GM19324 (cell line): ENCODE measurements around the gene MRPL34.

Experiments used
- ATAC-seq: cut with Tn5 transposase; IDR thresholded peaks from one replicate; pipeline ENCODE4 v1.9.1; 2021; ENCODE audit warnings: mild to moderate bottlenecking, moderate library complexity; ENCODE audit not compliant: unreplicated experiment, low FRiP score

Gene MRPL34

DNA sequence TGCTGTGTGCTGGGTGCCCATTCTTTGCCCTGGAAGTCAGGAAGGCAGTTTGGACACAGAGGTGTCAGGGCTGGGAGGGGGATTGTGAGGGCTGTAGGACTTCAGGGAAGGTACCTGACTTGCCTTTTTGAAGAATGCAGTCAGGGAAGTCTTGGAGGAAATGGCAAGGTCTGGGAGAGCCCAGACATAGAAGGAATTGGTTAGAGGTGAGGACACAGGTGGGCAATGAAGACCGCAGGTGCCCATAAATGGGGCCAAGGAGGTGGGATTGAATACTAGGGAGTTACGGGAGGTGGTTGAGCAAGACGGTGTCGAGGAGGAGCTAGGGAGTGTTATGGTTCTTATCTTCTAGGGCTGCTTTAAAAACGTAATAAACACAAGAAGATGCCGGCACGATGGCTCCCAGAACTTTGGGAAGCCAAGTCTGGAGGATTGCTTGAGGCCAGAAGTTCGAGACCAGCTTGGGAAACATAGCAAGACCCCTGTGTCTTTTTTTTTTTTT is 2.3 kb downstream of the MRPL34 start:
- ATAC-seq: no peak

DNA sequence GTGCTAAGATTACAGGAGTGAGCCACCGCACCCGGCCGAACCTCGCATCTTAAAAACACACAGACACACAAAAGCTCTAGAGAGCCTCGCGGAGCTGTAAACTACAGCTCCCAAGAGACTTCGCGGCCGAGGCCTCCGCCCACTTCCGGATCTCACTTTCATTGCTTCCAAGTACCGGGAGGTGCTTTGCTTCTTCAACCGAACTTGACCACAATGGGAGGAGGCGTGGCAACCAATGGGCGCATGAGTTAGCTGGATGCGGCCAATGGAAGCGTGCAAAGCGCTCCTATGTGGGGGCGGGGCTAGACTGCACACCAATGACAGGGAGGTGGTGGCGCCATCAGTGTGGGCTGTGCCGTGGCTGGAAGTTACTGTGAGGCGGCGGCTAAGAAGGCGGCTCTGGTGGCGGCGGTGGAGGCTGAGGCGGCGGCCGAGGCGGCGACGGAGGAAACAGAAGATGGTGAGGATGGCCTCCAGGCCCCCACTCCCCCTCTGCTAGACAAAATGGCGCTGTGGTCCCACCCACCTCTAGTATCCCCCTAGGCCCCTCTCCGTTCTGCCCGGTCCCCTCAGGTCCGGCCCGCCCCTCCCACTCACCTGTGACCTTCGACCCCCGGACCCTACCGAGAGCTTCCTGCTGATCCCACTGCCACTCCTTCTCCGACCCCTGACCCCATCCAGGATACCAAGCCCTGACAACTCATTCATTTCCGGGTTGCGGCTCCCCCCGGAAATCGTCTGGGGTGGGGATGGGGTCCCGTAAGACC is 3.7 kb downstream of the MRPL34 start, which contains the start of gene DDA1:
TSS of gene DDA1 (plus strand) at position 366 of the 767 bp plus-strand sequence. CDS start at position 458, 92 bp downstream.
- peak; percentile 58 for ATAC-seq

- no peak for ATAC-seq
Measured at GRCh38 chr19:17309965-17310461, 4.3 kb downstream of the MRPL34 start.

DNA sequence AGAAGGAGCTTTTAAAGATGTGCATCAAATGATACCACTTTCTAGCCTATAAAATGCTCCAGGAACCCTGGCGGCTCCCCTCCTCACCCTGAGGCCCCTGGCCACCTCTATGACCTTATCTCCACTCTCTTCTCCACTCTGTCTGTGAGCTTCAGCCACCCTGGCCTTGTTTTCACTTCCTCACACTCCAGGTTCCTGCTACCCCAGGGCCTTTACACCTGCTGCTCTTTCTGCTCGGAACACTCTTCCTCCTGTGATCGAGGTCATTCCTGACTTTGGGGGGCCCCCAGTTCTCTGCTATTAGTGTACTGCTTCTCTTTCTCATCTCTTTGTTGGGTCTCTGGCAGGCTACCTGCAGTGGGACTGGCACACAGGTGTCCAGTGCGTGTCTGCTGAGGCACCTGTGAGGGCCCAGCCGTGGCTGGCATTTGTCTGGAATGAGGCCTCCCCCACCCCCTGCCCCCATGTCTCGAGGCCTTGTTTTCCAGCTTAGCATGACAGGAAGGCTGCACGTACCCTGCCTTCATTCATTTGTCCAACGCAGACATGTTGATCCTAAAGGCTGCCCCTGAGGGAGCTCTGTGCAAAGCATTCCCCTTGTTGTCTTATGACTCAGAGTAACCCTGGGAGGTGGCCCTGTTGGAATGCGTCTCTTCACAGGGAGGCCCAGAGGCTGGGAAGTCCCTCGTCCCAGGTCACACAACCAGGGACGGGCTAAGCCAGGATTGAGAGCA is 6.0 kb downstream of the MRPL34 start:
- no peak for ATAC-seq

DNA sequence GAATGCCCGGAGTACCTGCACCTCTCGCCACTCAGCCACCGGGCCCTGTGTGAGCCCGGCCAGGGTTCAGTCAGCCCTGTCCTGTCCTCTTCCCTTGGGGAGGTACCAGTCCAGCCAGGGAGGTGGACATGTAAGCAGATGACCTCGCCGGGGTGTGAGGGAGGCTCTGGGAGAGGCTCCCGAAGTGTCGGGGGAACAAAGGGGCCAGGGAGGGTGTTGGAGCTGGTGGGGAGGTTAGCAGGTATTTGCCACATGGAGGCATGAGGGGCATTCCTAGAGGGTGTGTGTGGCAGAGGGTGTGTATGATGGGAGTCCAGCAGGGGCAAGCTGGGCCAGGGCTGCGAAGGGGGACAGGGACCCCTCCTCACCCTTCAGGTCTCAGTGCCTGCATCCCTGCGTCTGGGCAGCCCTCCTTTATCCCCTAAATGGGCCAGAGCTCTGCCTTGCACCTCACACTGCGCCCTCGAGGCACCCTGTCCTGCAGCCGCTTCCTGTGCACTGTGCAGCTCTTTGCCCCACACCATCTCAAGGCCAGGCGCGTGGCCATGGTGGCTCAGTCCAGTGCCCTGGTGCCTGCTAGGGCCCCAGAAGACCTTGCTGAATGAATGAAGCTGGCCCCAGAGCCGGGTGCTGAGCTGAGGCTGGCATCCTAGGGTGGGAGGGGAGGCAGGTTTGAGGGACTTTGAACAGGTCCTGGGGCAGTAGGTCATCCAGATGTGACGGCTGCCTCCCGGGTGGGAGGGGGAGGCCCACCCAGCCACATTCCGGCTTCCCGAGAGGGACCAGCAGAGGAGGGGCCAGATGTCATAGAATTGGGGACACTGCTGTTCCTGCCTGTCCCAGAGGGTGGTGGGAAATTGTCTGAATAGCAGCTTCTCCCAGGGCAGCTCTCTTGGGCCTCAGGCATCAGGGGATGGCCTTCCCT is 6.8 kb downstream of the MRPL34 start:
- no peak for ATAC-seq

DNA sequence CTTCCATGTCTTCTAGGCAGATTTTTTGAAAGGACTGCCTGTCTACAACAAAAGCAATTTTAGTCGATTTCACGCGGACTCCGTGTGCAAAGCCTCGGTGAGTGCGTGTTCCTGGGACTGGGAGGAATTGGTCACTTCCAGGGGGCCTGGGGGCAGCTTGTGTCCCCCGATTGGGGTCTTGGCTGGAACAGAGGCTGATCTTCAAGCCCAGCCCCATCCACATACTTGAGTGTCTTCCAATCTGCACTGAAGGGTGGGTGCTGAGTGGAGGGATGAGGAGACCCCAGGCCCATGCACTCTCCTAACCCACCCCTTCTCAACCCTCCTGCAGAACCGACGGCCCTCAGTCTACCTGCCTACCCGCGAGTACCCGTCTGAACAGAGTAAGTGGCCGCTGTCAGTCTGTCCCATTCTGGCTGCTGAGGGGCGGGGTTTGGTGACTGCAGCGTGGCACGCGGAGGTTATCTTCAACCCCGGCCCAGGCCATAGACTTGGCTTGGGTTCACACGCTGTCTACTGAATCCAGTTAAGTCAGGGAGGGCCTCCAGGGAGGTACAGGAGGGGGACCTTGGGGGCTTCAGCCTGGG is 8.4 kb downstream of the MRPL34 start:
- no peak for ATAC-seq

DNA sequence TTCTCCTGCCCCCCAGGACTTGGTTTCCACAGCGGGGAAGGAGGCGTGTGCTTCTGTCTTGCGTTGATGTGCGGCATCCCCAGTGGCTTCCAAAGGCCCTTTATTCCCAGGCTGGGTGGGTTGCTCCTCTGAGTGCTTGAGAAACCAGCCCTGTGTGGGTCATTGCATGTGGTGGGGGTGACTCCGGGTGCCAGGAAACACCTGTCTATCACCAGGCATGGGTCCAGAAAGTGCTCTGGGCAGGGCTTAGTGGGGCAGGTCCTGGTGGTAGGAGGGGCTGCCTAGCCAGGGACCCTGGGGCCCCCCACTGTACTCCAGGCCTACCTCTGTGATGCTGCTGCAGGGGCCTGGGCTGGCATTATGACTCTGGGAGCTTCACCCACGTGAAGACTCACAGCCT is 13.3 kb downstream of the MRPL34 start:
- no peak for ATAC-seq

DNA sequence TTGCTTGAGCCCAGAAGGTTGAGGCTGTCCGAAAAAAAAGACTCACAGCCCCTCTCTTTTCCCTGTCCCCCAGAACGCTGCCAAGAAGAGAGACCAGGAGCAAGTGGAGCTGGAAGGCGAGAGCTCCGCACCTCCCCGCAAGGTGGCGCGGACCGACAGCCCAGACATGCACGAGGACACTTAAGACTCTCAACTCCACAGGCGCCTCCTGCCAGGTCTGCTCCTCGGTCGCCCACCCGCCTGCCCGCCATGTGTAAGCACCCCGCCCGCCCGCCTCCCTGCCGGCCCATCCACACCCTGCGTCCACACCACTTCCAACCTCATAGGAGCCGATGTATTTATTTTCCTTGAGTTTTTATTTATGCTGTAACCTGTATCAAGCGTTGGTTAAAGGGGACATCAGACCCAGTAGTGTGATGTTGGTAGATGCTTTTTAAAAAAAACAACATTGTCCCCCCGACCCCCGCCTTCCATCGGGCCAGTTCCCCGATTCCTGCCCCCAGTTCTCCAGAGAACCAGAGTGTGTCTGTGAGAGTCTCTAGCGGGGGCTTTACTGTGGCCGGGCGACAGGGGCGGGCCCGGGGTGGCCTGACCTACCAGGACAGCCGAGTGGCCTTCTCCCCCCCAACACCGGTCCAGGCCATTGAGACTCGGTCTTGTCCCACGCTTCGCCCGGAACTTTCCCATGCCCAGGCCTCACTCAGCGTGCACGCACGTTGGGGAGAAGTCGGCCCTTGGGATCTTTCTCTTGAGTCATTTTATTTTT is 14.0 kb downstream of the MRPL34 start:
- no peak for ATAC-seq

- no peak for ATAC-seq
Measured at GRCh38 chr19:17320435-17320834, 14.8 kb downstream of the MRPL34 start.

GRCh38 chr19:17321655-17322489 is 16.2 kb downstream of the MRPL34 start:
- no peak for ATAC-seq

- ATAC-seq: no peak
Measured at GRCh38 chr19:17322854-17323253, 17.2 kb downstream of the MRPL34 start.

DNA sequence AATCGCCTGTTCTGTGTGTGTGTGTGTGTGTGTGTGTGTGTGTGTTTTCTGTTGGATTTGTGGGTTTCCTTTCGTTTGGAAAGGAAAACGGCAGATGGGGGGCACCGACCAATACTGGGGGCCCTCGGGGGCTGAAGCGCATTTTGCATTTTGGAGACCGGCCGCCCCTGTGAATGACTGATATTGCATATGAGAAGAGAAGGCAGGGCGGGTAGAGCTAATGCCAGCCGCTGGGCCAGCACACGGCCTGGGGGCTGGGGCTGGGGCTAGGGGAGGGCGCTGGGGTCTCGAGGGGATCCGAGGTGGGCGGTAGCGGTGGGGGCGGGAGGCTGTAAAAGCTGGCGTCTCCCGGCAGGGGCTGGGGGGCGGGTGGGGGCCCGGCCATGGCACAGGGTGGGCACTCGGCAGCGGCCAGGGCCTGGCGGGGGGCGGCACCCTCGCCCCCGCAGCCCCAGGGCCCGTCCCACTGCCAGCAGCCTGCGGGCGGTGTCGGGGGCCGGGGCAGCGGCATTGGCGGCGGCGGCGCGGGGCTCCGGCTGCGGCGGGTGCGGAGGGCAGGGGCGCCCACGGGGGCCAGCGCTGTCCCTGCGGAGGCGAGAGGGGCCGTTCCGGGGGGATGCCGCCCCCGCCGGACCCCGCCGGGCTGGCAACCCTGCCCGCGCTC is 17.8 kb downstream of the MRPL34 start:
- ATAC-seq: no peak

DNA sequence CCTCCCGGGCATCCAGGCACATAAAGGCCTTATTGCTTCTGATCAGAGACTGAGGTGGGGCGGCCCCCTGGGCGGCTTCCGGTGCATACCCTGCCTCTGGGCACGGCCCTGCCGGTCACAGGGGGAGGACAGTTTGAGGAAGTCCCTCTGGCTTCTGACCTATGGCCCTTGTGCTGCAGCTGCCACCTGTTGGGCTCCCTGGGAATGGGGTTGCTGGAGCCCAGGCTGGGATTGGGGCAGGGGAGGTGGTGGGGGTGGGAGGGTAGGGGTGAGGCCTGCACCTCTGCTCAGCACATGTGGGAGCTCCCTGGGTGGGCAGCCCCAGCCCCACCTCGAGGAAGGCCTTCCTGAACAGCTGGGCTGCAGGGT is 18.3 kb downstream of the MRPL34 start:
- ATAC-seq: no peak

- ATAC-seq: no peak
Measured at GRCh38 chr19:17324357-17325114, 18.9 kb downstream of the MRPL34 start.

DNA sequence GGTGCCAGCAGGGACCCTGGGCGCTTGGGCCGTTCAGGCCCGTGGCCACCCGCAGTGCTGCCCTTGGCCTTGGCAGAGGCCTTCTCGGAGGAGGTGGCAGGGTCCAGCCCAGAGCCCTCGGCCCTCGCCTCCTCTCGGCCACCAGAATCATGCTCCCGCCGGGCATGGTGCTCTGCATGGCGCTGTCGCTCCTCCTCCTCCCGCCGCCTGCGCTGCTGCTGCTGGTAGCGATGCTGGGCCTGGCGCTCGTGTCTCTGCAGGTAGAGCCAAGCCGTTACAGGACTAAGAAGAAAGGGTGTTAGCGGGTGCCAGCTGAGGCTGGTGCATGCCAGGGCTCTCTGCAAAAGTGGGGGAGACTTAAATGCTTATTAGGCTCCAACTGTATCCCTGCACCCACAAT is 19.5 kb downstream of the MRPL34 start:
- no peak for ATAC-seq

- ATAC-seq: no peak
Measured at GRCh38 chr19:17325881-17326594, 20.4 kb downstream of the MRPL34 start.

- ATAC-seq: no peak
Measured at GRCh38 chr19:17326595-17326966, 20.9 kb downstream of the MRPL34 start.
